Mesenchymal stem cell (in vitro differentiated cells and primary cell): ENCODE measurements around the gene RAB7B.
A peak's percentile ranks its signal among the peaks of the same experiment; 100 is the strongest.

Source experiments
- DNase-seq: peaks from one replicate; pipeline ENCODE4 v3.0.0-alpha.2; 2013
- H2AFZ ChIP-seq: one replicate; pipeline ENCODE4 v1.6.1; 2013; ENCODE audit warnings: low read depth, mild to moderate bottlenecking, control low read depth, inconsistent platforms, low read length, moderate library complexity
- H2AK5ac ChIP-seq: 2 replicates; pipeline ENCODE4 v1.6.1; 2013; ENCODE audit warnings: low read length, moderate library complexity, mild to moderate bottlenecking, inconsistent platforms; ENCODE audit not compliant: severe bottlenecking
- H2BK120ac ChIP-seq: one replicate; pipeline ENCODE4 v1.6.1; 2013; ENCODE audit warnings: low read depth, mild to moderate bottlenecking, inconsistent platforms, low read length, moderate library complexity
- H2BK12ac ChIP-seq, 2 experiments: one replicate each; pipeline ENCODE4 v1.6.1; 2013; ENCODE audit warnings: inconsistent platforms in 2 of 2, low read length in 2 of 2, mild to moderate bottlenecking in 2 of 2, moderate library complexity in 2 of 2, control low read depth in 1 of 2
- H2BK15ac ChIP-seq: one replicate; pipeline ENCODE4 v1.6.1; 2013; ENCODE audit warnings: mild to moderate bottlenecking, low read depth, inconsistent platforms; ENCODE audit not compliant: poor library complexity, severe bottlenecking
- H2BK5ac ChIP-seq: 2 replicates; pipeline ENCODE4 v1.6.1; 2013; ENCODE audit warnings: low read depth, mild to moderate bottlenecking, low read length, control low read depth, inconsistent platforms; ENCODE audit not compliant: poor library complexity, severe bottlenecking
- H3K14ac ChIP-seq, 2 experiments: one replicate each; pipeline ENCODE4 v1.6.1; 2013; ENCODE audit warnings: inconsistent platforms in 2 of 2, low read length in 2 of 2, control low read depth in 1 of 2, mild to moderate bottlenecking in 1 of 2, moderate library complexity in 1 of 2
- H3K18ac ChIP-seq, 2 experiments: one replicate each; pipeline ENCODE4 v1.6.1; 2013; ENCODE audit warnings: inconsistent platforms in 2 of 2, low read length in 2 of 2, control low read depth in 1 of 2, low read depth in 1 of 2, mild to moderate bottlenecking in 1 of 2
- H3K23ac ChIP-seq, 2 experiments: one replicate each; pipeline ENCODE4 v1.6.1; 2013; ENCODE audit warnings: inconsistent platforms in 2 of 2, low read length in 2 of 2, mild to moderate bottlenecking in 2 of 2, moderate library complexity in 2 of 2, control low read depth in 1 of 2
- H3K27ac ChIP-seq: 2 replicates; pipeline ENCODE4 v1.5.1; 2013; ENCODE audit warnings: mild to moderate bottlenecking, moderate library complexity, low read length, control low read depth, inconsistent platforms; ENCODE audit not compliant: poor library complexity, severe bottlenecking
- H3K27me3 ChIP-seq, 2 experiments: 2 replicates each; pipeline versions ENCODE4 v1.6.1 to v1.7.0; 2013; ENCODE audit warnings: low read length in 2 of 2, mild to moderate bottlenecking in 2 of 2, moderate library complexity in 2 of 2, control low read depth in 1 of 2, inconsistent platforms in 1 of 2; ENCODE audit not compliant: control insufficient read depth in 1 of 2, insufficient read depth in 1 of 2
- H3K36me3 ChIP-seq, 2 experiments: 2 replicates each; pipeline versions ENCODE4 v1.6.1 to v1.7.0; 2013; ENCODE audit warnings: low read length in 2 of 2, control low read depth in 1 of 2, inconsistent platforms in 1 of 2, low read depth in 1 of 2, mild to moderate bottlenecking in 1 of 2; ENCODE audit not compliant: insufficient read depth in 2 of 2, control insufficient read depth in 1 of 2
- H3K4ac ChIP-seq, 2 experiments: one replicate each; pipeline ENCODE4 v1.6.1; 2013; ENCODE audit warnings: inconsistent platforms in 2 of 2, low read length in 2 of 2, mild to moderate bottlenecking in 2 of 2, moderate library complexity in 2 of 2, control low read depth in 1 of 2, low read depth in 1 of 2
- H3K4me1 ChIP-seq: 2 replicates; pipeline ENCODE4 v1.6.1; 2013; ENCODE audit warnings: low read depth, low read length, control low read depth; ENCODE audit not compliant: control insufficient read depth, insufficient read depth
- H3K4me2 ChIP-seq: 2 replicates; pipeline ENCODE4 v1.6.1; 2013; ENCODE audit warnings: low read length, mild to moderate bottlenecking, inconsistent platforms; ENCODE audit not compliant: poor library complexity, severe bottlenecking
- H3K4me3 ChIP-seq, 2 experiments: 2 replicates each; pipeline versions ENCODE4 v1.5.1 to v1.7.0; 2013; ENCODE audit warnings: low read length in 2 of 2, mild to moderate bottlenecking in 2 of 2, control low read depth in 1 of 2, low read depth in 1 of 2; ENCODE audit not compliant: insufficient read depth in 1 of 2
- H3K79me1 ChIP-seq: replicated peaks from 2 replicates; pipeline ENCODE4 v1.6.1; 2013; ENCODE audit warnings: mild to moderate bottlenecking, control low read depth, low read length, inconsistent platforms; ENCODE audit not compliant: poor library complexity, severe bottlenecking
- H3K9ac ChIP-seq: 2 replicates; pipeline ENCODE4 v1.7.0; 2013; ENCODE audit warnings: mild to moderate bottlenecking, low read length, moderate library complexity
- H3K9me3 ChIP-seq: 2 replicates; pipeline ENCODE4 v1.7.0; 2013; ENCODE audit warnings: mild to moderate bottlenecking, low read length; ENCODE audit not compliant: control insufficient read depth
- H4K8ac ChIP-seq: one replicate; pipeline ENCODE4 v1.6.1; 2013; ENCODE audit warnings: inconsistent platforms, mild to moderate bottlenecking, low read length, moderate library complexity
- H4K91ac ChIP-seq: one replicate; pipeline ENCODE4 v1.6.1; 2013; ENCODE audit warnings: mild to moderate bottlenecking, low read length, inconsistent platforms
- WGBS: methylation state at CpG from one replicate; pipeline ENCODE4 v1.1.7; 2013; ENCODE audit warnings: mixed read lengths; 5-methylcytosine and 5-hydroxymethylcytosine counted together

The RAB7B gene

DNA sequence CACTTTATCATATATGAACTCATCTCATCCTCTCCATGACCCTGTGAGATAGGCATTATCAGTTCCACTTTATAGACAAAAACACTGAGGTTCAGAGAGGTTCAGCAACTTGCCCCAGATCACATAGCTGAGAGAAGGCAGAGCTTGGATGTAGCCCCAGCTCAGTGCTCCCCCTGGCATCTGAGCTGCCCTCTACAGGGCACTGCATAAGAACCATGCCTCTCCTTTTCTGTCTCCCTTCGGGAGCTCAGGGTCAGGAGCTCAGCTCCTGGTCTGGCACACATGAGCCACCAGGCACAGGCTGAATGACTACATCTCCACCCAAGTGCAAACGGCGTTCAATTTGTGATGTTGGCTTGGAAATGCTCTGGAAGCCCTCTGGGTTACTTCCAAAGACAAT is 16.9 kb downstream of the RAB7B start:
- H3K4me2 ChIP-seq = no peak overlapping the region
- H3K14ac ChIP-seq = no peak overlapping the region
- H3K4me3 ChIP-seq = no peak overlapping the region
- no peak overlapping the region for H2AK5ac ChIP-seq
- H2BK120ac ChIP-seq = no peak overlapping the region
- no peak overlapping the region for H3K23ac ChIP-seq
- H3K36me3 ChIP-seq = peaks cover 0 to 34% of the 10 kb centered on the region in 2 experiments
- no peaks in the 10 kb centered on the region for H3K9me3 ChIP-seq
- no peak overlapping the region for H4K8ac ChIP-seq
- H2BK12ac ChIP-seq = no peak overlapping the region
- H3K18ac ChIP-seq = no peak overlapping the region
- no peak overlapping the region for H3K27ac ChIP-seq
- H3K79me1 ChIP-seq = no peaks in the 10 kb centered on the region
- H3K4ac ChIP-seq = no peak overlapping the region
- no peak overlapping the region for H3K9ac ChIP-seq
- 89% methylated on average over 3 of the region's 3 CpGs for WGBS
- DNase-seq = no peak
- H3K4me1 ChIP-seq = peaks cover 13% of the 10 kb centered on the region
- no peak overlapping the region for H4K91ac ChIP-seq
- H3K27me3 ChIP-seq = no peaks in the 10 kb centered on the region
- no peak overlapping the region for H2AFZ ChIP-seq
- H2BK5ac ChIP-seq = no peak overlapping the region
- no peak overlapping the region for H2BK15ac ChIP-seq

GRCh38 chr1:205985330-205986005 is 17.7 kb downstream of the RAB7B start:
- H3K27me3 ChIP-seq = no peaks in the 10 kb centered on the region
- H3K4me1 ChIP-seq = peaks cover 13% of the 10 kb centered on the region
- H3K14ac ChIP-seq = no peak overlapping the region
- no peak overlapping the region for H4K91ac ChIP-seq
- H3K4me3 ChIP-seq = no peak overlapping the region
- peak overlapping the region; percentile 2 for H2AK5ac ChIP-seq
- no peaks in the 10 kb centered on the region for H3K79me1 ChIP-seq
- no peak for DNase-seq
- H3K18ac ChIP-seq = no peak overlapping the region
- H3K27ac ChIP-seq = no peak overlapping the region
- no peak overlapping the region for H4K8ac ChIP-seq
- H2BK5ac ChIP-seq = no peak overlapping the region
- no peak overlapping the region for H3K4me2 ChIP-seq
- 96% methylated on average over 9 of the region's 9 CpGs for whole genome bisulfite sequencing
- no peak overlapping the region for H3K23ac ChIP-seq
- H3K36me3 ChIP-seq = peaks cover 0 to 28% of the 10 kb centered on the region in 2 experiments
- no peaks in the 10 kb centered on the region for H3K9me3 ChIP-seq
- H2BK120ac ChIP-seq = no peak overlapping the region
- H2BK12ac ChIP-seq = no peak overlapping the region
- H3K4ac ChIP-seq = no peak overlapping the region
- no peak overlapping the region for H2AFZ ChIP-seq
- H3K9ac ChIP-seq = no peak overlapping the region
- H2BK15ac ChIP-seq = no peak overlapping the region

DNA sequence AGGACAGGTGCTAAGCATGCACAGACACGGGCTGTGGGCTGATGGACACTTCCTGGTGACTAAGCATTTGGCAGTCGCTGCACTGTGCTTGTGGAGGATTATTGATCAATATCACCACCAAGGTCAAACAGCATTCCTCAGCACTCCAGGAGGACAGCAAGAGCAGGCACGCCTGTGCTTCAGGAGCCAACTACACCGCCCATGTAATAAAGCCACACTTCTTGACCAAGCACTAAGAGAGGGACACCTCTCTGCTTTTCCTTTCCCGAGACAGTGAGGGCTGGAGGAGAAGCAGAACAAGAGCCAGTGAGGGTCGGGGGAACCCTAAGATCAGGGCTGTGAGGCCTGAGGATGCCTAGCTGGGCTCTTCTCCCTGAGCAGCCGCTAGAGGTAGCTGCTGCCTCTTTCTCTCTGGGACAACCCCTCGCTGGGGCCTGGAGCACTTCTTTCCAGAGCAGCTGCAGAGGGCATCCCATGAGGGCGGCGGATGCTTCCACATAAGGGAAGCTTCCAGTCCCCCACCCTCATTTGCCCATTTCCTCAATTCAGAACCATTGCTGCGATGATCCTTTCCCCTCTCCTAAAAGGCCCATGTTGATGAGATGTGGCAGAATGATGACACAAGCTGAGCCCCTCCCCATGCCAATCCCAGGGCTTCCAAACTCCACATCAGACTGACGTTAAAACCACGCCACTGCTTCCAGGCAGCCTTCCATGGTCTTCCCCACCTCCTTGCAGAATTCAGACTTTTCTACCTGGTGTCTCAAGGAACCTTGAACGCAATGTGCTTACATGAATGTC is 19.1 kb downstream of the RAB7B start:
- H3K36me3 ChIP-seq = peaks cover 0 to 21% of the 10 kb centered on the region in 2 experiments
- H3K14ac ChIP-seq = no peak overlapping the region
- no peaks in the 10 kb centered on the region for H3K9me3 ChIP-seq
- DNase-seq = peak; percentile 64
- H3K27ac ChIP-seq = no peak overlapping the region
- H3K18ac ChIP-seq = no peak overlapping the region
- no peak overlapping the region for H2BK12ac ChIP-seq
- H3K9ac ChIP-seq = no peak overlapping the region
- H3K4ac ChIP-seq = no peak overlapping the region
- H2BK15ac ChIP-seq = no peak overlapping the region
- no peak overlapping the region for H3K23ac ChIP-seq
- WGBS = 40% methylated on average over 13 of the region's 14 CpGs
- no peak overlapping the region for H2BK120ac ChIP-seq
- no peak overlapping the region for H4K91ac ChIP-seq
- no peak overlapping the region for H4K8ac ChIP-seq
- no peak overlapping the region for H2BK5ac ChIP-seq
- no peaks in the 10 kb centered on the region for H3K27me3 ChIP-seq
- no peaks in the 10 kb centered on the region for H3K79me1 ChIP-seq
- H3K4me3 ChIP-seq = no peak overlapping the region
- H2AK5ac ChIP-seq = peak overlapping the region; percentile 10
- peaks cover 13% of the 10 kb centered on the region for H3K4me1 ChIP-seq
- H3K4me2 ChIP-seq = no peak overlapping the region
- no peak overlapping the region for H2AFZ ChIP-seq

GRCh38 chr1:205981257-205981656 is 21.9 kb downstream of the RAB7B start:
- Histone ChIP-seq H2BK120ac (no peak overlapping the region), H2BK12ac (no peak overlapping the region), H3K27ac (no peak overlapping the region), H3K23ac (no peak overlapping the region), H4K91ac (no peak overlapping the region), H3K27me3 (no peaks in the 10 kb centered on the region), H3K4me3 (no peak overlapping the region), H2BK15ac (no peak overlapping the region), H3K4me1 (peaks cover 16% of the 10 kb centered on the region), H3K36me3 (peaks cover 0 to 25% of the 10 kb centered on the region in 2 experiments), H3K18ac (no peak overlapping the region), H2AFZ (no peak overlapping the region), H2BK5ac (no peak overlapping the region), H3K79me1 (no peaks in the 10 kb centered on the region), H3K14ac (no peak overlapping the region), H2AK5ac (no peak overlapping the region), H3K4me2 (no peak overlapping the region), H3K4ac (no peak overlapping the region), H3K9me3 (no peaks in the 10 kb centered on the region), H4K8ac (no peak overlapping the region), H3K9ac (no peak overlapping the region)
- DNase-seq = no peak
- 38% methylated on average over 1 of the region's 1 CpG for WGBS
